Loucy (cell line): ENCODE data around the gene KIF16B.

ENCODE experiments used
- H2AFZ ChIP-seq: fragments of 200-600 bp; sonication (generic); 2 replicates; pipeline ENCODE4 v1.6.0; 2016; ENCODE audit warnings: antibody characterized with exemption, mild to moderate bottlenecking, low read length, moderate library complexity
- H3F3A ChIP-seq: fragments of 200-600 bp; 2 replicates; pipeline ENCODE4 v1.6.0; 2016; ENCODE audit warnings: antibody characterized with exemption, low read depth, mild to moderate bottlenecking
- H3K27me3 ChIP-seq: fragments of 200-600 bp; sonication (generic); 2 replicates; pipeline ENCODE4 v1.6.1; 2014; ENCODE audit warnings: low read length, mild to moderate bottlenecking; ENCODE audit not compliant: insufficient read depth, poor library complexity, severe bottlenecking
- H3K36me3 ChIP-seq: fragments of 200-600 bp; sonication (generic); 2 replicates; pipeline ENCODE4 v1.6.1; 2016; ENCODE audit warnings: low read length; ENCODE audit not compliant: insufficient read depth
- H3K4me1 ChIP-seq: fragments of 200-600 bp; sonication (generic); 2 replicates; pipeline ENCODE4 v1.5.1; 2014; ENCODE audit warnings: low read length, mild to moderate bottlenecking; ENCODE audit not compliant: insufficient read depth, poor library complexity, severe bottlenecking
- H3K4me2 ChIP-seq: fragments of 200-600 bp; sonication (generic); 2 replicates; pipeline ENCODE4 v1.6.0; 2014; ENCODE audit warnings: antibody characterized with exemption, low read length, low read depth, mild to moderate bottlenecking; ENCODE audit not compliant: poor library complexity, severe bottlenecking
- H3K4me3 ChIP-seq: fragments of 200-600 bp; sonication (generic); 2 replicates; pipeline ENCODE4 v1.5.1; 2014; ENCODE audit warnings: low read length, mild to moderate bottlenecking, mixed read lengths; ENCODE audit not compliant: poor library complexity, severe bottlenecking
- H3K79me2 ChIP-seq: fragments of 200-600 bp; sonication (generic); 2 replicates; pipeline ENCODE4 v1.6.1; 2014; ENCODE audit warnings: low read length; ENCODE audit not compliant: insufficient read depth
- H3K9ac ChIP-seq: fragments of 200-600 bp; sonication (generic); 2 replicates; pipeline ENCODE4 v1.6.0; 2014; ENCODE audit warnings: mild to moderate bottlenecking, low read depth, low read length, moderate library complexity; ENCODE audit not compliant: poor library complexity, severe bottlenecking
- H3K9me2 ChIP-seq: fragments of 200-600 bp; sonication (generic); replicated peaks from 2 replicates; pipeline ENCODE4 v1.6.1; 2016; ENCODE audit warnings: low read depth, low read length, mixed read lengths
- H3K9me3 ChIP-seq: fragments of 200-600 bp; sonication (generic); 2 replicates; pipeline ENCODE4 v1.6.1; 2014; ENCODE audit warnings: mild to moderate bottlenecking, antibody characterized with exemption, low read length, low read depth; ENCODE audit not compliant: insufficient read depth
- H4K20me1 ChIP-seq: fragments of 200-600 bp; sonication (generic); 2 replicates; pipeline ENCODE4 v1.6.0; 2014; ENCODE audit warnings: antibody characterized with exemption, low read length, mild to moderate bottlenecking; ENCODE audit not compliant: insufficient read depth, poor library complexity, severe bottlenecking
- CTCF ChIP-seq: fragments of 200-600 bp; sonication (generic); conservative IDR thresholded peaks from 2 replicates; pipeline ENCODE4 v1.5.1; 2014; ENCODE audit warnings: mild to moderate bottlenecking, antibody characterized with exemption, low read length
- EZH2phosphoT487 ChIP-seq: fragments of 200-600 bp; IDR thresholded peaks from 2 replicates; pipeline ENCODE4 v1.6.1; 2018; ENCODE audit warnings: antibody characterized with exemption, mild to moderate bottlenecking, moderate library complexity, borderline replicate concordance

The KIF16B gene

GRCh38 chr20:16366529-16366928, 206.7 kb downstream of the KIF16B start:
- Histone ChIP-seq H3K4me3 (no peak overlapping the region), H3K9me2 (no peaks in the 10 kb centered on the region), H3K9me3 (no peaks in the 10 kb centered on the region), H3K9ac (no peak overlapping the region), H3K27me3 (no peaks in the 10 kb centered on the region), H3K4me1 (no peaks in the 10 kb centered on the region), H2AFZ (no peak overlapping the region), H3K4me2 (no peak overlapping the region), H3K79me2 (no peaks in the 10 kb centered on the region), H4K20me1 (no peaks in the 10 kb centered on the region), H3K36me3 (no peaks in the 10 kb centered on the region), H3F3A (no peaks in the 10 kb centered on the region)
- TF ChIP-seq EZH2phosphoT487 (no peak), CTCF (no peak)

DNA sequence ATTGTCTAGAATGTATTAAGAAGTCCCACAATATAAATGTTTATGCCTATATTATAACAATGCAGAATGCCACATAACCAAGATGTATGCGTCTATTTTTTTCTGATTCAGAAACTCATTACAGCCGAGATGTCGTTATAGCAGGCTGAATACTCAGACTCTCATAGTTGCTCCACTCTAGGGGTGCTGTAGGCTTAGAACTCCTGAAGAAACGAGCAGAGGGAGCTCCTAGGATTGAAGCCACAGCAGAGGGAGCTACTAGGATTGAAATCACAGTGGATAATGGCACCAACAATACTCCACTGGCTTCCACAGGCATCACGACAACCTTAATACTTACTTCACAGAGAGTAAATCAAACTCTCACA, 208.9 kb downstream of the KIF16B start:
- Histone ChIP-seq H3K9me3 (no peaks in the 10 kb centered on the region), H3K27me3 (no peaks in the 10 kb centered on the region), H3K4me3 (no peak overlapping the region), H3F3A (no peaks in the 10 kb centered on the region), H2AFZ (no peak overlapping the region), H3K9ac (no peak overlapping the region), H3K79me2 (no peaks in the 10 kb centered on the region), H3K9me2 (no peaks in the 10 kb centered on the region), H3K4me1 (no peaks in the 10 kb centered on the region), H4K20me1 (no peaks in the 10 kb centered on the region), H3K4me2 (no peak overlapping the region), H3K36me3 (no peaks in the 10 kb centered on the region)
- TF ChIP-seq CTCF, result no peak
- TF ChIP-seq EZH2phosphoT487, result no peak

DNA sequence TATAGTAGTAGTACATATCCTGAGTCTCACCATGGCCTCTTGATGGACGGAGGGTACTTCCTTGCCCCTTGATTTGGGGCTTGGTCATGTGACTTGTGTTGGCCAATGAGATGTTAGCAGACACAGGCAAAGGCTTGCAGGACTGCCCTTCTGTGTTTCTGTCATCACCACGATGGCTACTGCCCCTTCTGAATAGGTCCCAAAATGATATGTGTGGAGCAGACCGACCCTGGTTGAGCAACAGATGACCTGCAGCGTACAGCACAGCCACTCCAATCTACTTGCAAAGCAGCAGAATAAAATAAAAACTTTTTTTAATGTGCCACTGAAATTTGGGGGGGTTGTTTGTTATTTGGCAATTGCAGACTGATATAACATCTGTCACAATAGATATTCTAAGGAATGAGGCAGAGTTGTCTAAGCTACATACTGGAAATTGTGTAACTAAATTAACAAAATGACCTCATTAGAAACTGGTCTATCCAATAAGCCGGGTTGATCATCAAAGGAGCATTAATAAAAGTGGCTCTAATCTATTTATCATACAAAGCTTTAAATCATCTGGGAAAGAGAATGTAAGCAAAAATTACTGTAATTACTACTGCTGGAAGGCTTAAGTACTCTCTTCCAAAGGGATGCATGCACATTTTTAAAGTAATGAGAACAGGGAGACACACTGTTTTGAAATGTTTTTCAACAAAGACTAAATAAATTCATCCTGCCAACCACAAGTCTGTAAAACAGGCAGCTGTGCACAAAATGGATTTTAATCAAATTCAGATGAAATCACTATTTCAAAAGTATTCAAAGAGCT, 209.5 kb downstream of the KIF16B start:
- no peaks in the 10 kb centered on the region for H3K27me3 ChIP-seq
- no peak overlapping the region for H3K4me3 ChIP-seq
- H3F3A ChIP-seq, result no peaks in the 10 kb centered on the region
- no peaks in the 10 kb centered on the region for H3K9me2 ChIP-seq
- no peaks in the 10 kb centered on the region for H4K20me1 ChIP-seq
- H3K9ac ChIP-seq, result no peak overlapping the region
- H3K4me2 ChIP-seq, result no peak overlapping the region
- H2AFZ ChIP-seq, result no peak overlapping the region
- TF ChIP-seq CTCF (no peak), EZH2phosphoT487 (no peak)
- H3K4me1 ChIP-seq, result no peaks in the 10 kb centered on the region
- H3K36me3 ChIP-seq, result no peaks in the 10 kb centered on the region
- no peaks in the 10 kb centered on the region for H3K9me3 ChIP-seq
- H3K79me2 ChIP-seq, result no peaks in the 10 kb centered on the region
